Epidermal melanocyte (primary cell): Measurements from ENCODE around the gene VPS13D.

ENCODE experiments used
- DNase-seq: peaks from one replicate; pipeline ENCODE4 v3.0.0; 2011; ENCODE audit warnings: low spot score; ENCODE audit not compliant: insufficient read length

VPS13D gene, protein sequence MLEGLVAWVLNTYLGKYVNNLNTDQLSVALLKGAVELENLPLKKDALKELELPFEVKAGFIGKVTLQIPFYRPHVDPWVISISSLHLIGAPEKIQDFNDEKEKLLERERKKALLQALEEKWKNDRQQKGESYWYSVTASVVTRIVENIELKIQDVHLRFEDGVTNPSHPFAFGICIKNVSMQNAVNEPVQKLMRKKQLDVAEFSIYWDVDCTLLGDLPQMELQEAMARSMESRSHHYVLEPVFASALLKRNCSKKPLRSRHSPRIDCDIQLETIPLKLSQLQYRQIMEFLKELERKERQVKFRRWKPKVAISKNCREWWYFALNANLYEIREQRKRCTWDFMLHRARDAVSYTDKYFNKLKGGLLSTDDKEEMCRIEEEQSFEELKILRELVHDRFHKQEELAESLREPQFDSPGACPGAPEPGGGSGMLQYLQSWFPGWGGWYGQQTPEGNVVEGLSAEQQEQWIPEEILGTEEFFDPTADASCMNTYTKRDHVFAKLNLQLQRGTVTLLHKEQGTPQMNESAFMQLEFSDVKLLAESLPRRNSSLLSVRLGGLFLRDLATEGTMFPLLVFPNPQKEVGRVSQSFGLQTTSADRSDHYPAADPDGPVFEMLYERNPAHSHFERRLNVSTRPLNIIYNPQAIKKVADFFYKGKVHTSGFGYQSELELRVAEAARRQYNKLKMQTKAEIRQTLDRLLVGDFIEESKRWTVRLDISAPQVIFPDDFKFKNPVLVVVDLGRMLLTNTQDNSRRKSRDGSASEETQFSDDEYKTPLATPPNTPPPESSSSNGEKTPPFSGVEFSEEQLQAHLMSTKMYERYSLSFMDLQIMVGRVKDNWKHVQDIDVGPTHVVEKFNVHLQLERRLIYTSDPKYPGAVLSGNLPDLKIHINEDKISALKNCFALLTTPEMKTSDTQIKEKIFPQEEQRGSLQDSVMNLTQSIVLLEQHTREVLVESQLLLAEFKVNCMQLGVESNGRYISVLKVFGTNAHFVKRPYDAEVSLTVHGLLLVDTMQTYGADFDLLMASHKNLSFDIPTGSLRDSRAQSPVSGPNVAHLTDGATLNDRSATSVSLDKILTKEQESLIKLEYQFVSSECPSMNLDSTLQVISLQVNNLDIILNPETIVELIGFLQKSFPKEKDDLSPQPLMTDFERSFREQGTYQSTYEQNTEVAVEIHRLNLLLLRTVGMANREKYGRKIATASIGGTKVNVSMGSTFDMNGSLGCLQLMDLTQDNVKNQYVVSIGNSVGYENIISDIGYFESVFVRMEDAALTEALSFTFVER (N-terminal part only)

DNA sequence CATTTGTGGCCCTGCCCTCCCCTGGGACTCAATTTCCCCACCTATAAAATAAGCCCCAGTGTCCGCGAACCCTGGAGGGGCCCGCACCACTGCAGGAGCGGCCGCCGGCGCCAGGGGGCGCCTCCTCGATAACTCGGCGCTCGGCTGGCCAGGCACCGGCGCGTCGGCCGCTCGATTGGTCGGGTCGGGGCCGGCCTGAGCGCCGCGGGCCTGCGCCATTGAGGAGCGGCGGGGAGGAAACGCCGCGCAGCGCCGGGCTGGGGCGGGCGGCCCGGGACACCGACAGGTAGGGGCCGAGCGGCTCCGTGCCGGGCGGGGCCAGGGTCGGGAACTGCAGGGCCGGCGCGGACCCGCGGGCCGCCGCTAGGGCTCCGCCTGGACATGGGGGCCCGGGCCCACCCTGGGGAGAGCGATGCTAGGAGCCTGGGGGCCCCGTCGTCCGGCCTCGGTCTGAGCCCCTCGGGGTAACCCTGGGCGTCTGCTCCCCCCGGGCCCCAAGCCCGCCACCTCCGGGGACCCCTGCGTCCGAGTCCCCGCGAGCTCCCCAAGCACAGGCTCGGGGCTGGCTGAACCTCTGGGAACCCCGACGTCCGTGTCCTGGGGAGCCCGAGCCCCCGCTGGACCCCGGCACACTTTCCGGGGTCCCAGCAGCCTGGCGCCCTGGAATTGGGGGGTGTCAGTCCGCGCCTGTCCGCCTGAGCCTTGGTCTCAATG, at the start of gene VPS13D:
VPS13D (plus strand) TSS at position 196 of the 714 bp plus-strand sequence. CDS start 4,237 bp downstream, outside the sequence.
- peak; percentile 62 for DNase-seq

DNA sequence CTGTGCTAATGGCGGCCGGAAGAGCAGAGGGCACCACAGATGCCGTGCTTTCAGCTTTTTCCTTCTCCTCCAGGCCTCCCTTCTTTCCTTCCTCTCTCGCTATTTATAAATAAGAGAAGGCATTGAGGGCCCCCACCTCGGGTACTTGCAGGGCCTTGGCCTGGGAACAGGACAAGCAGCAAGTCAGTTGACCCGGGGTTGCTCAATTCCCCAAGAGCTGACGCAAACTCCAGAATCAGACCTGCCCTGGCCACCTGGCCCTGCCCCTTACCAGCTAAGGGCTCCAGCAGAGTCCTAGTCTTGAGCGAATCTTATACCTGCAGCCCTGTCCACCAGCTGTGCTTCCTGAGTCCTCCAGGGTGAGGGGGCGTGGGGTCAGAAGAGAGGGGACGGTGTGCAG, 49.5 kb upstream of the VPS13D start:
- no peak for DNase-seq

DNA sequence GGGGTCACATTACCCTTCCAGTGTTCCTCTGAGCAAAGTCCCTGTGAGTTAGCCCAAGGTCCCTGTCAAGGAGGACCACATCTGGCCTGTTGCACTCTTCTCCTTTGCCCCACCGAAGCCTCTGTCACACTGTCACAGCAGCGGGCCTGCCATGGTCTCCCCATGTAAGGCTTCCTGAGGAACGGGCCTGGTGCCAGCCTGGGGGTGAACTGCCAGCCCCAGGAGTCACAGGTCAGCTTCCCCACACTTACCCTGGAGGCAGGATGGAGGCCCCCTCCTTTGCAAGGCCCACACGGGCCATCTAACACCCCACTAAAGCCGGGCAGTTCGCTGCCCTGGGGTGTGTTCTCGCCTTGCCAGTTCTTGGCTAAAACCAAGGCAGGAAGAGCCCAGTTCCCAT, 48.9 kb upstream of the VPS13D start:
- no peak for DNase-seq

DNA sequence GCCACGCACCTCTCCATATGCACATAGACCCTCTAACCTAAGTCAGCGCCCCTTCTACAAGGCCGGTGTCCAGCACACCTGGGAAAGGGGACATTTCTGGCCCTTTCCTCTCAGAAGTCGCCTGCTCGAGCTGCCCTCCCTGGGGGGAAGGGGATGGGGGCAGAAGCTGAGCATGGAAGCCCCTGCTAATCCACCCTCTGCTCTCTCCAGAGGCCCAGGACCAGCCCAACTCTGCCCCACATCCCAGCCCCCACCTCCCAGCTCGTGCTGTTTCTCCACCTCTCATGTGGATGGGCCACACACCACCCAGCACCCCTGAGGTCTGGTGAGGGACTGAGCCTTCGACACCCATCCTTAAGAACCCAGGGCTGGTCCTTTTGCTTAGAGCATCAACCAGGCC, 48.3 kb upstream of the VPS13D start:
- DNase-seq: no peak

DNA sequence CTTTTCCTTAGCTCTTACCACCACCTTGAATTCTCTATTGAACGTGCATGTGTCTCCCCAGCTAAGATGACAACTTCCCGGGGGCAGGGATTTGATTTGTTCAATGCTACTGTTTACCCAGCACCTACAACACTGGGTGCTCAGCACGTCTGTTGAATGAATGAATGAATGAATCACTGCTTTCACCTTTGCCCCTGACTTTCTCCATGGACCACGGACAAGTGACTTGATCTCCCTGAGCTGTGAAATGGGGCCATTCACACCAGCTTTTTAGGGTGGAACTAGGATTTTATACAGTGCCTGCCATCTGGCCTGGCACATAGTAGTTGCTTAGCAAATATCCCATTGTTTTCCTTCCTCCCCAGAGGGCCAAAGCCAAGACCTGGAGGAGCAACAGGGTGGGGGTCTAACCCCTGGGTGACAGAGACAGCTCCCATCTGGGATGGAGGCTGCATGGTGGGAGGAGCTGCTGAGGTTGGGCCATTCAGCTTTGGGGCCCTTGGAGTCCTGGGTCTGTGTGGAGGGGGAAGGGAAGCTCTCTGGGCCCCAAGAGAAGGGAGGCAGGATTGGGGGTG, 47.3 kb upstream of the VPS13D start:
- no peak for DNase-seq

DNA sequence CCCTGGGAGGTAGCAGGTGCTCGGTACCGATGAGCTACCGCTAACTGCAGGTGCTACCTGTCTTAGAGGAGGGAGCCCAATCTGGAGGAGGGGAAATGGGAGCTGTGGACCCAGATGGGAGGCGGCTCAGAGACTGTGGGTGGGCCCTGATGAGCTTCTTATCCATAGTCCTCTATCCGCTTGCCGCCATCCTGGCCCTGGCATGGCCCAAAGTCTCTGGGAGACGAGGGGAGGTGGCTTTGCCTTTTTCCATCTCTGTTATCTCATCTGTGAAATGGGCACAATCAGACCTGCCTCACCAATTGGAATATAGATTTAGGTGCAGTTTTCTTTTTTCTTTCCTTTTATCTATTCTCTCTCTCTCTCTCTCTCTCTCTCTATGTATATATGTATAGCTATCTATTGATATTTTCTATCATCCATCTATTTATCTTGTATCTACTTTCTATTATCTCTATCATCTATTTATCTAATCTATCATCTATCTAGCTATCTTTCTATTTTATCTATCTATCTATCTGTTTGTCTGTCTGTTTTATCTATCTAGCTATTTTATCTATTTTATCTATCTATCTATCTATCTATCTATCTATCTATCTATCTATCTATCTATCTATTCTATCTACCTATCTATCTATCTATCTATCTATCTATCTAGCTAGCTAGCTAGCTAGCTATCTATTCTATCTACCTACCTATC, 46.6 kb upstream of the VPS13D start:
- no peak for DNase-seq

DNA sequence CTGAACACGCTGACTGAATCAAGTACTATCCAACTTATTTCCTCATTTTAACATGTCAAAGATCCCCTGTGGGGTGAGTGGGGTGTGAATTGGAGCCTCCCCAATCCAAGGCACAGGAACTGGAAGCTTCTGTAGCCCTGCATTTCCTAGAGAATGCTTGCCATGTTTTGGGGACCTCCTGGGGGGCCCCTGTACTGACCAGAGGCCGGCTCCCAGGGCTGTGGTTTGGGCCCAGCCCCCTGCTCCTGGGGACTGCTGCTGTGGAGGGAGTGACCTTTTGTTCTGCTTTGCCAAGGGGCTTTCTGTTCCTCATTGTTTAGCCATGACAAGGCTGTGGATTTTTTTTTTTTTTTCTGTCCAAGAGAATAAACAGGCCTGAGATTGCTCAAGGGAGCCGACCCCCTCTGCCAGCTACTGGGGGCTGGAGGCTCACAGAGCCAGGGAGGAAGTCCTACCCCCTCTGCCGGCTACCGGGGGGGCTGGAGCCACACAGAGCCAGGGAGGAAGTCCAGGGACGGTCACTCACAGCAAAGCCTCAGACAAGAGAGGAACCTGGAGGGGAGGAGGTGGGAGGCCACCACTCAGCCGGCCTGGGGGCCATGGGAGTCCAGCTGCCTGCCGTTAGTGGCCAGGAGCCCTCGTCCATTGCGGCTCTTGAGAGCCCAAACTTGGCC, 45.7 kb upstream of the VPS13D start:
- no peak for DNase-seq

DNA sequence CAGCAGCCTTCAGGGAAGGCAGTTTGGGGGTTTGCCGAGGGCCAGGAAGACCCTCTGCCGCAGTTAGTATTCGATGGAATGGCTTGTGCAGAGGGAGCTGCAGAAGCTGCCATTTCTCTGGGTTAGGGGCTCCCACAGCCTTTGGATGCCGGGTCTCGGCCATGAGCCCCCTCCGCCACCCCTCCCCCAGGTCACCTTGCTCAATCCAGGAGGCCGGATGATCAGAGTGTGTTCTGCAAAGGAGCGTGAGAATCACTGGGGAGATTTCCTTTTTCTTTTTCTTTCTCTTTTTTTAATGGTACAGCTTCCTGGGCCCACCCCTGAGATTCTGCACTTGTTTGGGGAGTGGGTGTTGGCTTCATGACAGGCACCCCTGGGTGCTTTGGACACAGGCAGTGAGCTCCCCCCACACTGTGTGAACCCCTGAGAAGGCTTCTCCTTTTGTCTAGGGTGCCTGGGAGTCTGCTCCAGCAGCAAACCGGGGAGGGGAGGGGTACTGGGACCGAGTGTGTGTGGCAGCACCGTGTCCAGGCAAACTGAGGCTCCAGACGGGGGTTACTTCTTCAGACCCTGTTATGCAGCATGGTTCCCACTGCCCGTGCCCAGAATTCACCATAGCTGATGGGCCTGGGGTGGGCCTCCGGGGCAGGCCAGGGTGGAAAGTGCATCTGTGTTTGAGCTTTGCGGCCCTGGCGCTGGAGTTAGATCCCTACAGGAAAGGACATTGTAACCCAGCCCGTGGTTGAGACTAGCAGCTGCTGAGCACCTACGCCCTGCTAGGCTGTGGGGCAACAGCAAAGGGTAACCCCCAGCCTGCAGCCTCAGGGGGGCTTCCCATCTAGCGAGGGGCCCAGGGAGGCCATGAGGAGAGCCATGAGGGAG, 44.6 kb upstream of the VPS13D start:
- DNase-seq: no peak

DNA sequence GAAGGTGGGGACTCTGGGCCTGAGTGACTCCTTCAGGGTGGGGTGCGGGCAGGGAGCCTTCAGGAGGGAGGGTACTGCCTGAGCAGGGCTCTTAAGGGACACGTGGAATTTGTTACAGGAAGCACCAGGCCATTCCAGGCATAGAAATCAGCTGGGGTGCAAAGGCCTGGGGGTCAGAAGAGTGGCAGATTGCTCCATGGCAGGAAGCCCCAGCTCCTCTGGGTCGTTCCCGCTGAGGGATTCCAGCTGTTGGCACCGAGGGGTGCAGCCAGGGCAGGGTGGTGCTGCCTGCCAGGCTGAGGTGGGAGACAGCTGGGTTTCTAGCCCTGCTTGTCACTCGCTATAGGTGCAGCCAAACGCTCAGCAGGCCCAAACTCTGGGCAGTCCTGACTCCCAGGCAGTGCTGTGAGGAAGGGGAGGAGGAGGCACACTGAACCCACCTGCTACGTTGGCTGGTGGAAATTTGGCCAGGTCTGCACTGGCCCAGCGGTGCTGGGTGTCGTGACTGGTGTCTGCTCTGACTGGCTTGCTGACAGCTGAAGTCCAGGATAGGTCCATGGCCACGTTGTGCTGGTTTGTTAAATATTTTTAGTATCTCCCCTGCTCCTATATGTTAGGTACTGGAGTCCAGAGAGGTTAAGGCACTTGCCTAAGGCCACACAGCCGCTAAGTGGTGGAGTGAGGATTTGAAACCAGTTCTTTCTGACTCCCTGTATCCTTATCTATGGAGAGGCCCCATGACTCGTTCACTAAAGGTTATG, 43.7 kb upstream of the VPS13D start:
- no peak for DNase-seq

DNA sequence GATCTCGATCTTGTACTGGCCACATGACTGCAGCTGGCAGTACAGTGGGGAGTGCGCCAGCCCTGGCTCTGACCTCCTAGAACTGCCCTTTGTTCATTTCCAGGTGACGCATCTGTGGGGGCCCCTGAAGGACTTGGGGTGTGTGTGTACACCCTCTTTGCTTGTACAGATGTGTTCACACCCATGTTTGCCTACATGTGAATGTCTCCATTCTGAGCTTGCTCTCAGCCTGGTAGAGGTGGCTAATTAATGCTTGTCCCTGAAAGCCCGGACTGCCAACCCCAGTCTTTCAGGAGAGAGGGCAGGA, 43.2 kb upstream of the VPS13D start:
- DNase-seq: no peak

DNA sequence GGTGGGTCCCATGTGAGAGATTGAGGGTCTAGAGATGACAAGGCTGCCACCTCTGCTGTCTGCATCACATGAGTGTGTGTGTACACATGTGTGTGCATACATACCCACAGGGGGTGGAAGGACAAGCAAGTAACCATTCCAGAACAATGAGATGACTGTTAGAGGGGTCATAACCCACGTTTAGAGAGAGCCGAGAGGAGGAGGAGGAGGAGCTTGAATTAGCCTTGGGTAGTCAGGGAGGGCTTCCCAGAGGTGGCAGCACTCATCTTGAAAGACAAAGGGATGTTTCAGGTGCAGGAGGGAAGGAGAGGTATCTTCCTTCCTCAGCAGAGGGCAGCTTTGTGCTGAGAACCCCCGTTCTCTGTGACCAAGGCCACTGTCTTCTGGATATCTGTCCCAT, 41.7 kb upstream of the VPS13D start:
- DNase-seq: peak; percentile 80

DNA sequence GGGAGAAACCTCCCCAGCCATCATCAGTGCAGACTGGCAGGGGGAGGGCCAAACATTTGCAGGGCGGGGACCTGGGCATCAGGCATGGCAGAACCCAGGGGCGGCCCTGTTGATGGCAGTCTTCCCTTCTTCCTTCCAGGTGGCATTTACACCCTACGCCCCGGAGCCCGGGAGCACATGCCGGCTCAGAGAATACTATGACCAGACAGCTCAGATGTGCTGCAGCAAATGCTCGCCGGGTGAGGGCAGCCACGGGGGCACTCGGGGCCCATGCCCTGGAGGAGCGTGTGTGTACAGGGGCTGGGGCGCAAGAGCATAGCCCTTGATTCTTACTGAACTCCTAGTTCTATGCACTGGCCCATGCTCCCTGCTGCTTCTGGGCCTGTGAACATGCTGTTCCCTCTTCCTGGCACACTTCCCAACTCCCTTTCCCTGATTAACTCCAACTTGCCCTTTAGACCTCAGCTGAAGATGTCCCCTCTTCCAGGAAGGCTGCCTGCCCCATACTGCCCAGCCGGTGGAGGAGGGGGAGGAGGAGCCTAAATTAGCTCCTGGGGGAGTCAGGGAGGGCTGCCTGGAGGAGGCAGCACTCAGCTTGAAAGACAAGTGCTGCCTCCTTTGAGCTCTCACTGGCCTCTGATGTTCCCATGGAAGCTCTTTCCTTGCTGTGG, 41.0 kb upstream of the VPS13D start:
- no peak for DNase-seq

DNA sequence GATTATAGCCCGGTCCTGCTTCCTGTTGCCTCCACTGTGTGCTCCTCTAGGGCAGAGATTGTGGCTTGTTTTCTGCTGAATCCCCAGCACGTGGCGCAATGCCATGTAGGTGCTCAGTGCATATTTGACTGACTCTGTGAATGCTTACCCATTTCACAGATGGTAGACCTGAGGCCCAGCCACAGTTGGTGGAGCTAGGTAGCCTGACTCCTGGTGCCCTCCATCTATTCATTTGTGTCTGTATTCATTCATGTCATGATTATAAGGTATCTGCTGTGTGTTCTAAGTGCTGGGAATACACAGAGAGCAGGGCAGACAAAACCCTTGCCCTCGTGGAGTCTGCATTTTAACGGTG, 40.5 kb upstream of the VPS13D start:
- DNase-seq: no peak

DNA sequence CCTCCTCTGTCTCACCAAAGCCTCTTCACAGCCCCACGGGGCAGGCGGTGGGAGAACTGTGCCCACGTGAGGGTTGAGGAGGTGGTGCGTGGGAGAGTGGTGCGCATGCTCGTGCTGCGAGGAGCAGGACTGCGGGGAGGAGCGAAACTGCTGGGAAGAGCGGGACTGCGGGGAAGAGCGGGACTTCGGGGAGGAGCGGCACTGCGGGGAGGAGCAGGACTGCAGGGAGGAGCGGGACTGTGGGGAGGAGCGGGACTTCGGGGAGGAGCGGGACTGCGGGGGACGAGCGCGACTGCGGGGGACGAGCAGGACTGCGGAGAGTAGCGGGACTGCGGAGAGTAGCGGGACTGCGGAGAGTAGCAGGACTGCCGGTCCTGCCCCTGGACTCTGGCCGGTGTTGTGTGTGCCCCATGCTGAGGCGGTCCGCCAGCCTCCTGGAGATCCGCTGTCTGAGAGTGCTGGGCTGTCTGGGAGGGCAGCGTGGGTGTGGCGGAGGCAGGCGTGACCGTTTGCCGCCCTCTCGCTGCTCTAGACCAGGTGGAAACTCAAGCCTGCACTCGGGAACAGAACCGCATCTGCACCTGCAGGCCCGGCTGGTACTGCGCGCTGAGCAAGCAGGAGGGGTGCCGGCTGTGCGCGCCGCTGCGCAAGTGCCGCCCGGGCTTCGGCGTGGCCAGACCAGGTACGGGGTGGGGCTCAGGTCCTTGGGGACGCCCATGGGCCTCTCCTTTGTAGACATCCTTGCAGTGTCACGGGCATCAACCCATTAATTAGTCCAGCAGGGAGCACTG, 38.4 kb upstream of the VPS13D start:
- no peak for DNase-seq

DNA sequence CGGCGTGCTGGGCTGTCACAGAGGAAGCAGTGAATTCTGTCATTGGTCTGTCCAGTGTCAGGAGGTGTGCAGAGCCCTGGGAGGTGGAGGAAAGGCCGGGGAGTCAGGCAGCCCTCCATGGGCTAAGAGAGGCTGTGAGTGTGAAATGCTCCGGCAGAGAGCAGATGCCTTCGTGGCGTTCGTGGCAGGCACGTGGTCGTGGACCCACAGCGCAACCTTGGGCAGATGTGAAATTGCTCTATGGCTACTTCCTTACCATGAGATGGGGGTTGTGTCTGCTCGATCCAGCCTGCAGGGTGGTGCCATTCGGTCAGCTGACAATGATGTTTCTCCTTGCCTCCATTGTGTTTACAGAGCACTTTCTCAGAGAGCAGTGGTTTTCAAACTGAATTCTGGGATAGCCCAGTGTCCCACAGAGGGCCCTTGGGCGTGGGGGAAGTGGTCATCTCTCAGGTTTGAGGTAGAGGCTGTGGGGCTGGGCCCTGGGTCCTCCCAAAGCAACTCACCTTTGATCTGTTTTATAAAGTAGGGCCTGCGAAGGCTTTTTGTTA, 35.1 kb upstream of the VPS13D start:
- DNase-seq: no peak

DNA sequence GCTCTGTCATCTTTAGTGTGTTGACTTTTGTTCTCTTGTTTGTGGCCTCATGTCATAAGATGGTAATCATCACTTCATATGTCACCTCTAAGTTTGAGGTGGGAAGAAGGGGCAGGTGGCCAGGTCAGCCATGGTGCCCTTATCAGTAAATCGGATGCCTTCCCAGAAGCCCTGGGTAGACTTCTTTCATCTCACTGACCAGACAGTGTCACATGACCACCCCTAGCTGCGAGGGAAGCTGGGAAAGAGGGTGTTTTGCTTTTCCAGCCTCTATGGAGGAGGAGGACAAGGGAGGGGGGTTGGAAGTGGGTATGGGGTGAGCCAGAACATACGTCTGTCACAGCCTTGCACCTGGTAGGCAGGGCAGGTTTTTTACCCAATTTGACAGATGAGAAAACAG, 34.4 kb upstream of the VPS13D start:
- no peak for DNase-seq
